22Rv1 (cell line): ENCODE data around the gene EPS15.
"Not testable (repeated sequence)": the region's sequence is repeated elsewhere in the genome, so short reads cannot be mapped to it uniquely, and the experiment has no call there.

Experiments used
- H3K27ac ChIP-seq: fragments of 450-650 bp; 2 replicates; pipeline ENCODE4 v1.5.1; 2017
- CTCF ChIP-seq: fragments of 450-650 bp; IDR thresholded peaks from 2 replicates; pipeline ENCODE4 v1.5.1; 2017; ENCODE audit warnings: mild to moderate bottlenecking
- ZFX ChIP-seq: fragments of 450-650 bp; IDR thresholded peaks from 2 replicates; pipeline ENCODE4 v1.6.1; 2017; ENCODE audit warnings: antibody characterized with exemption, borderline replicate concordance

The EPS15 gene

GRCh38 chr1:51416910-51417309 lies 102.2 kb downstream of the EPS15 start:
- TF ChIP-seq ZFX (no peak), CTCF (no peak)
- no peak overlapping the region for H3K27ac ChIP-seq

- H3K27ac ChIP-seq: no peak overlapping the region
- TF ChIP-seq ZFX (no peak), CTCF (no peak)
These were observed 103.1 kb downstream of the EPS15 start for GRCh38 chr1:51415963-51416362.

- no peak for TF ChIP-seq ZFX
- no peak for TF ChIP-seq CTCF
- no peak overlapping the region for H3K27ac ChIP-seq
These were observed 104.3 kb downstream of the EPS15 start for GRCh38 chr1:51414811-51415210.

GRCh38 chr1:51411820-51412219 lies 107.2 kb downstream of the EPS15 start:
- not testable (repeated sequence) for H3K27ac ChIP-seq

GRCh38 chr1:51410568-51411460 lies 108.3 kb downstream of the EPS15 start:
- TF ChIP-seq ZFX: no peak
- no peak for TF ChIP-seq CTCF
- H3K27ac ChIP-seq: no peak overlapping the region

- H3K27ac ChIP-seq: not testable (repeated sequence)
These were observed 109.1 kb downstream of the EPS15 start for GRCh38 chr1:51409755-51410541.

GRCh38 chr1:51392241-51392640 lies 126.8 kb downstream of the EPS15 start:
- no peak for TF ChIP-seq ZFX
- TF ChIP-seq CTCF: no peak
- H3K27ac ChIP-seq: no peak overlapping the region

GRCh38 chr1:51390641-51391040 lies 128.4 kb downstream of the EPS15 start:
- not testable (repeated sequence) for H3K27ac ChIP-seq

- not testable (repeated sequence) for H3K27ac ChIP-seq
These were observed 131.8 kb downstream of the EPS15 start for GRCh38 chr1:51387288-51387687.

GRCh38 chr1:51386259-51386658 lies 132.8 kb downstream of the EPS15 start:
- not testable (repeated sequence) for H3K27ac ChIP-seq
